ENCODE measurements around the gene IL4I1.
A peak's percentile ranks its signal among the peaks of the same experiment; 100 is the strongest.

The IL4I1 gene

GRCh38 chr19:49862391-49863253 lies 34.1 kb downstream of the IL4I1 start:
- no peak for DNase-seq

GRCh38 chr19:49861541-49862378 lies 34.9 kb downstream of the IL4I1 start:
- DNase-seq, result no peak

GRCh38 chr19:49861107-49861506 lies 35.6 kb downstream of the IL4I1 start:
- no peak for DNase-seq

GRCh38 chr19:49860336-49861102 lies 36.2 kb downstream of the IL4I1 start:
- no peak for DNase-seq

- DNase-seq, result no peak
Measured at GRCh38 chr19:49859682-49860335, 36.9 kb downstream of the IL4I1 start.

GRCh38 chr19:49858088-49858985 lies 38.4 kb downstream of the IL4I1 start:
- no peak for DNase-seq

- DNase-seq, result no peak
Measured at GRCh38 chr19:49857838-49858087, 38.9 kb downstream of the IL4I1 start.

GRCh38 chr19:49857061-49857837 lies 39.4 kb downstream of the IL4I1 start:
- DNase-seq, result no peak

GRCh38 chr19:49856574-49857021 lies 40.1 kb downstream of the IL4I1 start:
- DNase-seq, result no peak

- DNase-seq, result no peak
Measured at GRCh38 chr19:49855676-49856573, 40.8 kb downstream of the IL4I1 start.

GRCh38 chr19:49855277-49855675 lies 41.4 kb downstream of the IL4I1 start:
- no peak for DNase-seq

GRCh38 chr19:49854378-49855263 lies 42.1 kb downstream of the IL4I1 start:
- DNase-seq, result no peak

- DNase-seq, result no peak
Measured at GRCh38 chr19:49853852-49854377, 42.8 kb downstream of the IL4I1 start.

GRCh38 chr19:49852631-49853126 lies 44.0 kb downstream of the IL4I1 start:
- DNase-seq, result no peak

- no peak for DNase-seq
Measured at GRCh38 chr19:49851456-49852259, 45.0 kb downstream of the IL4I1 start.

- peak; percentile 58 for DNase-seq
Measured at GRCh38 chr19:49850487-49851342, 46.0 kb downstream of the IL4I1 start, which contains the start of gene PTOV1. Gene PTOV1, plus strand, starts transcription at chr19:49851159.

- no peak for DNase-seq
Measured at GRCh38 chr19:49850221-49850486, 46.5 kb downstream of the IL4I1 start.
